ENCODE measurements around the gene POLE.
"Not testable (repeated sequence)": the region's sequence is repeated elsewhere in the genome, so short reads cannot be mapped to it uniquely, and the experiment has no call there.

Gene POLE

DNA sequence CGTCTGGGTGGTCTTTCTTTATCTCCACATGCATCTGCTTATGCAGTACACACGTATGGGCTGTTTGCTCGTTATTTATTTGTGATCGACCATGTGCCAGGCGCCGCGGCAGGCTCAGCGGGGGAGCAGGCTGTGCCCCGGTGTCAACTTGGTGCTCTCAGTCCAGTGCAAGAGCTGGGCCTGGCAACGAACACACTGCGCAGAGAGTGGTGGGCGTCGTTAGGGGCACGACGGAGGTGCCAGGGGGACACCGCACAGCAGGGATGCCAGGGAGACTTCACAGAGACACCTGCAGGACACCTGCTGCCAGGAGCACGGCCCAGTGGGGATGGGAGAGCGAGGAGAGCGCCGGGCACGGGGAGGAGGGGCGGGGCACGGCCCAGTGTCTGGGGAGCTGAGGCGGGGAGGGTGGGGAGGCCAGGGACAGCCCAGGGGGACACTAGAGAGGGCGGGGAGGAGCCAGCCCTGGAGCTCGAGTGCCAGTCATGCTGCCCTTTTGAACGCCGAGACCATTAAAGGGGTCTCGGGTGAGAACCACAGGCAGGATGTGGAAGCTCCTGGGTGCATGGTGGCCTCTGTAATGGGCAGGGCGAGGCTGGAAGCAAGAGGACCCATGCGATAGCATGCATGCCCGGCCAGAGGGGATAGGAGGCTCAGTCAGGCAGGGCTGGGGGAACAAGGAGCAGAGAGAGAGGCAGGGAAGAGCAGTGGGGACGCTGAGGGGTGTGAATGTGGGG, 76.1 kb downstream of the POLE start:
- no peak for DNase-seq

DNA sequence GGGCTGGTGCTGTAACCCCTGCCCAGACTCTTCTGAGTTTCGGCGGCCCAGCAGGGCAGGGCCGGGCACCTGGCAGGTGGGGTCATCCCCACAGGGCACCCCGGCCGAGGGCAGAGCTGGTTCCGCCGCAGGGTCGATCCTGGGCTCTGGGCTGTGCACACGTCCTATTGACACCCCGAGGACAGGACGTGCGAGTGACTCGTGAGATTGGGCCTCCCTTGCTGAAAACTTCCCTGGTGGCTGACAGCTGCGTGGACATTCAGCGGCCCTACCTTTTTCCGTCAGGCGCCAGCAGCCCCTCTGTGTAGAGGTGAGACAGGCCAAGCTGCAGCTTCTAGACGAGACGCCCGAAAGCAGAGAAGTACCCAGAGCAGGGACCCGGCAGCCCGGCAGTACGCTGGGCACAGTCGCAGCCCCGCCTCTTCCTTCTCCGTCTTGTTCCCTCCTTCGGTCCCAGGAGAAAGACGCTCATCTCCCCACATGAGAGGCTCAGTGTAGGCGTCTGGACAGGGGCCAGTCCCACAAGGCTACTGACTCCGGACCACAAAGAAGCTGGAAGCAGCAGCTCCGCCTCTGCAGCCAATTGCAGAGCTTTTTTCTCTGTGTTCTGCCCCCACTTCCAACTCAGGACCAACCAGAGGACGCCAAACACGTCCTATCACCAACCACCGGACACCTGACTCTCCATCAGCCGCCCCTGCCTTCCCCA, 76.9 kb downstream of the POLE start, which contains the start of gene LRCOL1:
Gene LRCOL1 (minus strand): TSS at position 532 of the 709 bp plus-strand sequence. CDS start 4,331 bp downstream, outside the sequence.
- no peak for DNase-seq

DNA sequence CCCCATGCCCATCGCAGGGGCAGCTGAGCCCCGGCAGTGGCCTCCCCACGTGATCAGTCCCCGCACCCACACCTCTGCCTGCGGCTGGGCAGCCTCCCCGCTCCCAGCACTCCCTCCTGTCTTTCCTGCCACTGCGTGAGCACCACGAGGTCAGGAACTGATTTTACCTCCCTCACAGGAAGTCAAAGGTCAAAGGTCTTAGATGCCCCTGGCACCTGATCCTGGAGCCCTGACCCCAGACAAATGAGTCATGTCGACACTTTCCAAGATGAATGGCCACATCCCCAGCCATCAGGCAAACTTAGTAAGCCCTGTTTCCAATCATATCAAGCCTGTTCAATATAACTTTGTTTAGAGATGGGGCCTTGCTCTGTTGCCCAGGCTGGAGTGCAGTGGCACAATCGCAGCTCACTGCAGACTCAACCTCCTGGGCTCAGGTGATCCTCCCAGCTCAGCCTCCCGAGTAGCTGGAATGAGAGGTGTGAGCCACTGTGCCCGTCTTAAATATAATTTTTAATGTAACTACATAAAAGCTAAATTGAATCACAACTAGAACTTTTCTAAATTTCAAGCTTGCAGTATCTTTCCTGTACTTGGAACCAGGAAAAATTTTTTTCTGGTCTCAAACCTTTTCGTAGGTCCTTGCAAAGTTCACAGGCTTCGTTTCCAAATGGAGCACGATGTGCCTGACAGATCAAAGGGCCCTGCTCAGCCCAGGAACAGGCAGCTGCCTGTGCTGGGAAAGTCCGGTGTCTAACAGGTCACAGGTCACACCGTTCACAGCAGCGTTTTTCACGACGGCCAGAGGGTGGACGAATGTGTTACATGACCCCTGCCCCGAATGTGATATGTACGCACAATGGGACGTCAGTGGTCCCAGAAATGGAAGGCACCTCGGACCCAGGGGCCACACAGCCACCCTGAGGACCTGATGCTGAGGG, 78.6 kb downstream of the POLE start:
- no peak for DNase-seq

DNA sequence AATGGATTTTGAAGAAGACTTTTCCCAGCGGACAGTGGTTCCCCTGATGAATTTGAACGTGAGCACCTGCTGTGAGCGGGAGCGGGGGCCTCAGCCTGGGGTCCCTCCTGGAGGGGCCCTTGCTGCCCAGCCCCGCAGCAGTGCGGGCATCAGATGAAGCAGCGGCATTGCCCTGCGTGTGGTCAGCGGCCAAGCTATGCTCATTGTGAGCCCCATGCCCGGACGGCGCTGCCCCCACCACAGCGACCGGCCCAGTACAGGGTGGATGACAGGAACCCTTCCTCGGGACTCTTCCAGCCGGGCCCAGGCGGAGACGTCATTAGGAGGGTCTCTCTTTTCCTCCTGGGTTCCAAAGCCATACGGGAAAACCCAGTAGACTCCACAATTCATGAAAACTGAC, 80.2 kb downstream of the POLE start:
- no peak for DNase-seq

DNA sequence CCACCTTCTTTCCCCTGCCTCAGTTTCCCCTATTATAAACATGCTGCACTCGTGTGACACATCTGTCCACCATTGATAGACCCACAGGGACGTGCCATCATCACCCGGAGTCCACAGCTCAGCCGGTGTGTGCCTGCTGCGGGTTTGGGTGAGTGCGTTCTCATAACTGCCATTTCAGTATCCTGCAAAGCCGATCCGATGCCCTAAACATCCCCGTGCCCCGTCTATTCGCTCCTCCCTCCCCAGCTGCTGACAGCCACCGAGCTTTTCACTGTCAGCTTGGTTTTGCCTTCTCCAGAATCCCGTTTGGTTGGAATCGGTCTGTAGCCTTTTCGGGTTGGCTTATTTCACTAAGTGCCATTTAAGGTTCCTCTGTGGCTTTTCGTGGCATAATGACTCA, 80.7 kb downstream of the POLE start:
- no peak for DNase-seq

DNA sequence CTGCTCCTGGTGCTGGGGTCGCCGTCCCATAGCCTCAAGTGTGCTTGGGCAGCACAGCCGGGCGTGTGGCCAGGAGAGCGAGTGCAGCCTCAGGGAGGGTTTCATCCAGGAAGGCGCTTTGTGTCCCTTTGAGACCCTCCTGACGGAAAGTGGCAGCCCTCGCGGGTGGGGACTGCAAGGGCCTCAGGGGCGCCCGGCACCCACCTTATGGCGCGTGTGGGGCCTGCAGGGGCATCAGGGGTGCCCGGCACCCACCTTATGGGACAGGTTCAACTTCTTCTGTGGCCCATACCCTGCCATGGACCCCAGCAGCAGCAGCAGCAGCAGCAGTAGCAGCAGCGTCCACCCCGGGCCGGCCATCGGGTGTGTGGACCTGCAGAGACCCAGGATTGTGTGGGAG, 81.2 kb downstream of the POLE start:
- no peak for DNase-seq

DNA sequence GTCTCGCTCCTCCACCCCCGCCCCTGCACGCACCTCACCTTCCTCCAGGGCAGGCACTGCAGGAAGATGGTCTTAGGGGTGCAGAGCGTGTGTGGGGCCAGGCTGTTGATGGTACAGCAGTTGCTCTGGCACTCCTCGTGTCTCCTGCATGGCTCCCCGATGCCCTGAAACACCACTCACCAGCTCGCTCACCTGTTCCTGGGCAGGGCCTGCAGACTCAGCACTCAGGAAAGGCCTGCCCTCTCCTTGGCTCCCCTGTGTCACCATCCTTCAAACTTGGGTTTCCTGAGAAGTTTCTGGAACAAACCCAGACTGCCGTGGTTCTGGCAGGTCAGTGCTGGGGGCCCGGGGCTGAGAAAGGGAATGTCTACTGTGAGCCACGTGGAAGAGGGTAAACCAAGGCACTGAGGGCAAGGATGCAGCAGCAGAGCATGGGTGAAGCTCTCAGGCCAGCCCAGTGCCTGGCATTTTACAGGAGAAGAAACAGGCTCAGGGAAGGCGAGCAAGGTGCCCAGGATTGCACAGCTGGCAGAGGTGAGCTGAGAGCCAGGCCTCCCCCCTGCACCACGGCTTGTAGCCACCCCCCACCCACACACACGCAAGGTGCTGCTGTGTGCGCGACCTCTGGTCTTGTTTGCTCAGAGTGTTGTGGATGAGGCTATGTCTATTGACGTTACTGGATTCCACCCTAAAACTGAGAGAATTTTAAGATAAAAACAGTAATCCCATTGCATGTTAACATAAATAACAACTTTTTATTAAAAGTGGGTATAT, 82.3 kb downstream of the POLE start:
- DNase-seq, result no peak

DNA sequence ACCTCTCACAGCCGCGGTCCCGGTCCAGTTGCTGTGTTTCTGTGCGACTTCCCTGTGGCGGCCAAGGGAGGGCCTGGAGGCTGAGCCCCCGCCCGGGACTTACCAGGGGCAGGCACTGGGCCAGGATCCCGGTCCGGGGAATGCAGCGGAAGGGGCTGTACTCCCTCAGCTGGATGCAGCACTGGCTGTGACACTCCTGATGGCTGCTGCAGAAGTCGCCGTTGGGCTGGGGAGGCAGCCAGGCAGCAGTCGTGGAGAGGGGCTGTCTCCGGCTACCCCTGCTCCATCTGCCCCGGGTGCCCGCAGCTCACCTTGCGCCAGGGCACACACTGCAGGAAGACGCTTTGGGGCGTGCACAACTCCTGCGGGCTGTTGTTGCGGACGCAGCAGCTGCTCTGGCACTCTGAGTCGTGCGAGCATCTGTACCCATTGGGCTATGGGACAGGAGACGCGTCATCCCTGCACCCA, 83.0 kb downstream of the POLE start:
- DNase-seq, result no peak

DNA sequence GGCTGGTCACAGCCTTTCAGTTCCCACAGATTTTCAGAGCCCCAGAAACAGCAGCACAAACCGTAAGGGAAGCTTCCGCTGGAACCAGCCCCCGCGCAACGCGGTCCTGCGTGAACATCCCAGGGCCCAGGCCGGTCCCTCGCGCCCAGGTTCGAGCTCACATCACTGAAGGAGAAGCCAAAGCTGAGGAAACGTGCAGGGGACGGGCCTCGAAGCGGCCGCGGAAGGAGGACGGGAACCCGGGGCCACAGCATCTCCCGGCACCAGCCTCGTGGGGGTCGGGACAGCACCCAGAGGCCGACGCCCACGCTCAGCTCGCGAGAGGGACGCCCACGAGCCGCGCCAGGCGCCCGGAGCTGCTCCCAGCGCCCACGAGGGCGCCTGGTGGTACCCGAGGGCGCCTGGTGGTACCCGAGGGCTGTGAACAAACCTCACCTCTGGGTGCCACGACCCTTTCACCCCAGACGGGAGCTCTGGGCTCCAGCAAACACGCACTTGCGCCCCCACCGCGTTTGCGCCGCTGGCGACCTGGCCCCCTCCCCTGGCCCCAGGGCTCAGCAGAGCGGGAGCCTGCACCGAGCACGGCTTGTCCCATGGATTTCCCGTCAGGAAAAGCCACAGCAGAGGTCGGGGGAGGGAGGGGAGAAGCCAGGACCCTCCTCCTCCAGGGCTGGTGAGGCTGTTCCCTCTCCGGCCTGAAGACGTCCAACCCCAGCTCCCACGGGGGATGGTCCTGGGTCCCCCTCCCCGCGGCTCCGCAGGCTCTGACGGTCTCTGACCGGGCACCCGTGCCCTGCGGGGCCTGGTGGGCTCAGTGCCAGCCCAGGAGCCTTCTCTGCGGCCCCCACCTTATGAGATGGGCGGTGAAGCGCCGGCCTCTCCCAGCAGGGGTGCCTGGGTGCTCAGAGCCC, 83.6 kb downstream of the POLE start:
- DNase-seq, result no peak

DNA sequence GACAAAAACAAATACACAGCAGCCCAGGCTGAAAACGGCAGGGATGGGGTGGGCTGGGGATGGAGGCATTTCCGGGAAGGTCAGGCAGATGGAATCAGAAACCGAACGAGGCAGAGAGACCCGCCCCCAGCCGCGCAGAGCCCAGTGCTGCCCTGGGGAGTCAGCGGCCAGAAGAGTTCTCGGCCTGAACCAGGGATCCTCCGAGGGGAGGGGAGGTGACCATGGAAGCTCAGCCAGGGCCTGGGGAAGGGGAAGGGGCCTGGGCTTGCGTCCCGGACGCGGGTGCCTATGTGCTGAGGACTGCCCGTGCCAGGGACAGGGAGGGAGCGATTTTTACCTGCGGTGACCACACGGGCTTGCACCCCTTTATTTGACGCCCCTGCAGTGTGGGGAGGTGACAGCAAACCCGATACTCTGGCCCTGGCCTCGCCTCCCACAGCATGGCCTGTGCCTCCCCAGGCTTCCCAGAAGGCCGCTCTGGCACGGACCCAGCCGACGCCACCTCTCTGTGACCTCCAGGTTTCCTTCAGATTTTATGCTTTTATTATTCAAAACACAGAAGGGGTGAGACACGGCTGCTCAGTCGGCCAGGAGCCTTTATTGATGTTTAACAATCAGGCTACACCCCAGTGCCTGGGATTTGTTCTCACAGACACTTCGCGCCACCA, 84.4 kb downstream of the POLE start:
- no peak for DNase-seq

DNA sequence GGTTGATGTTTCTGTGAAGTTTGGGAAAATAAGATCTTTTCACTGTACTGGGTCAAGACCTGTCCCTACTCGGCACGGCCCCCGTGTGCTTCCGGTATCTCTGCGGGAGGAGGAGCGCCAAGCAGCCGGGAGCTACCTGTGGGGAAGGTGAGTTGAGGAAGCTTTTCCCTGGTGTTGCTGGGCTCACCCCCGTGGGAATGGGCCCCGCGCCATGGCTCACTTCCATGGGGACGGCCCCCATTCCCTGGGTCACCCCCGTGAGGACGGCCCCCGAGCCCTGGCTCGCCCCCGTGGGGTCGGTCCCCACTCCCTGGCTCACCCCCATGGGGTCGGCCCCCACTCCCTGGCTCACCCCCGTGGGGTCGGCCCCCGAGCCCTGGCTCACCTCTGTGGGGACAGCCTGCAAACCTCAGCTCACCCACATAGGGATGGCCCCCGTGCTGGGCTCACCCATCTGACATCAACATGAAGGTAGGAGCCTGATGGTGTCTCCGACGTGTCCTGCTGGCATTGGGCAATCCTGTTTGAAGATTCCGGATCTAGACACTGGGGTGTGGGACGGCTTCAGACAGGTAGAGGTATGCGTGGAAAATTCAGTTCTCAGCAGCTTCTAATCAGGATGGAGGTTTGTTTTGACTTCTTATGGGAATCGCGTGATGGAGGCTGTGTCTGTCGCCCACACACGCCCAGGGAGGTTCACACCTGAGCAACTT, 85.8 kb downstream of the POLE start:
- no peak for DNase-seq

DNA sequence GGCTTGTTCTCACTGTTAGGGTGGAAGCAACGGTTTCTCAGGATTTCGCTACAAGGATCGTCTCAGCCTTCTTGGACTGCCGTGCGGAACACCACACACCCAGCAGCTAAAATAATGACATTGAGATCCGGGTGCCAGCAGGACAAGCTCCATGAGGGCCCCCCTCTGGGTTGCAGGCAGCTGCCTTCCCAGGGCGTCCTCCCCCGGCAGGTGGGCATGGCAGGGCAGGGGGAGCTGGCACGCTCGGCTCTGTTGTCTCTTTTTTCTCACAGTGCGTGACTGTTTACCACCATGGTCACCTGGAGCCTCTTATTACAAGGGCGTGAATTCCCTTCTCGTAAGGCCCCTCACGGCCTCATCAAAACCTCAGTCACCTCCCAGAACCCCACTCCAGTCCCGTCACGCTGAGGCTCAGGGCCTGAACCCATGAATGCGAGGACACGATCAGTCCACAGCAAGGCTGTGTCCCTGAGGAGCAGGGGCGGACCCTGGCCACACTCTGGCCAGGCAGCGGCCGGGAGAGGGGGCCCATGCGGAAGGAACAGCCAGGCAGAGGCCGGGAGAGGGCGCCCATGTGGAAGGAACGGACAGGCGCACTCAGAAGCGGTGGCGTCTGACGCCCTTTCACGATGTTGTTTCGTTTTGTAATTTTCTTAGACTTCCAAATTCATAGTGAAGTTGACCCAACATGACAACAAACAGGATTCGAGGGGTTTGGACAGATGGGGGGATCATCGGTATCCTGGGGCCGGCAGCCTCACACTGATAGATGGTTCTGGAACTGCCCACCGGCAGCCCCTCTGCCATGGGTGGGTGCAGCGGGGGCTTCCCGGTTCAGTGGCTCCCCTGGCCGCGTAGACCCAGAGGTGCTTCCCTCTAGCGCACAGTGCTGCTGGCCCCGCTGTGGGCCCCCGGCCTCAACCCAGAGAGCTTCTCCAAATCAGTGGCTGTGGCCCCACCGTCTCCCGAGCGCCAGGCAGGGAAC, 86.8 kb downstream of the POLE start:
- peak; percentile 71 to 81 for DNase-seq

DNA sequence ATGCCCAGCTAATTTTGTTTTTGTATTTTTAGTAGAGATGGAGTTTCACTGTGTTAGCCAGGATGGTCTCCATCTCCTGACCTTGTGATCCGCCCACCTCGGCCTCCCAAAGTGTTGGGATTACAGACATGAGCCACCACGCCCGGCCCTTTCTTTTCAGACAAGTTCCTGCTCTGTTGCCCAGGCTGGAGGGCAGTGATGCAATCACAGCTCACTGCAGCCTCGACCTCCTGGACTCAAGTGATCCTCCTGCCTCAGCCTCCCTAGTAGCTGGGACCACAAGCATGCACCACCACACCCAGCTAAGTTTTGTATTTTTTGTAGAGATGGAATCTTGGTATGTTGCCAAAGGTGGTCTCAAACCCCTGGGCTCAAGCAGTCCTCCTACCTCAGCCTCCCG, 87.6 kb downstream of the POLE start:
- not testable (repeated sequence) for DNase-seq

DNA sequence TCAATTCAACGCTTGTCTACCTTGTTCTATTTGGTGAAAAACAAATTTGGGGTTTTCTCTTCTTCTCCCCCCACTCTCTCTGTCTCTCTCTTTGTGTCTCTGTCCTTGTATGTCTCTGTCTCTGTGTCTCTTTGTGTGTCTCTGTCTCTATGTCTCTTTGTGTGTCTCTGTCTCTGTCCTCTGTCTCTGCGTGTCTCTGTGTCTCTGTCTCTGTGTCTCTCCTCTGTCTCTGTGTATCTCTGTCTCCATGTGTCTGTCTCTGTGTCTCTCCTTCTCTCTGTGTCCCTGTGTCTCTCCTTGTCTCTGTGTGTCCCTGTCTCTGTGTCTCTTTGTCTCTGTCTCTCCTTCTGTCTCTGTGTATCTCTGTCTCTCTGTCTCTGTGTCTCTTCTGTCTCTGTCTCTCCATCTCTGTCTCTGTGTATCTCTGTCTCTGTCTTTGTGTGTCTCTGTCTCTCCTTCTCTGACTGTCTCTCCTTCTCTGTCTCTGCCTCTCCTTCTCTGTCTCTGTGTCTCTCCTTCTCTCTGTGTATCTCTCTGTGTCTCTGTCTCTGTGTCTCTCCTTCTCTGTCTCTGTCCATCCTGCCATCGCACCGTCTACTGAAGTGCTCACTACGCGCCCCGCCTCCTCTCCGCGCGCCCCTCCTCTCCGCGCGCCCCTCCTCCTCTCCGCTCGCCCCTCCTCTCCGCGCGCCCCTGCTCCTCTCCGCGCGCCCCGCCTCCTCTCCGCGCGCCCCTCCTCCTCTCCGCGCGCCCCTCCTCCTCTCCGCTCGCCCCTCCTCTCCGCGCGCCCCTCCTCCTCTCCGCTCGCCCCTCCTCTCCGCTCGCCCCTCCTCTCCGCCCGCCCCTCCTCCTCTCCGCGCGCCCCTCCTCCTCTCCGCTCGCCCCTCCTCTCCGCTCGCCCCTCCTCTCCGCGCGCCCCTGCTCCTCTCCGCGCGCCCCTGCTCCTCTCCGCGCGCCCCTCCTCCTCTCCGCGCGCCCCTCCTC, 89.5 kb downstream of the POLE start:
- DNase-seq, result peak; percentile 55

DNA sequence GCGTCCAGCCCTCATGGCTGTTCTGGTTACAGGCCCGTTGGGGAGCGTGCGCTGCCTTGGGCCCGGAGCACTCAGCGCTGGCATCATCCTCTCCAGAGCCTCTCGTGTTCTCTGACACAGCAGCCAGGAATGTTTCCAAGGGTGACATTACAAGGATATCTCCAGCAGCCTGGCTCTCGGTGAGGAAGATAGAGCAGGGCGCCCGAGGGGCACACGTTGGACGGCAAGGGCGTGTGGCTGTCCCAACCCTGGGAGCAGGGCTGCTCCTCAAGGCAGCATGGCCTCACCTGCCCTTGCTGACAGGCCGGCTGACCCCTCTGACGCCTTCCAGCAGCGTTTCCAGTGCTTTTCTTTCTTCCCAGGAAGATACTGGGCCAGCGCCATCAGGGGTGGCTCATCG, 91.1 kb downstream of the POLE start:
- no peak for DNase-seq

DNA sequence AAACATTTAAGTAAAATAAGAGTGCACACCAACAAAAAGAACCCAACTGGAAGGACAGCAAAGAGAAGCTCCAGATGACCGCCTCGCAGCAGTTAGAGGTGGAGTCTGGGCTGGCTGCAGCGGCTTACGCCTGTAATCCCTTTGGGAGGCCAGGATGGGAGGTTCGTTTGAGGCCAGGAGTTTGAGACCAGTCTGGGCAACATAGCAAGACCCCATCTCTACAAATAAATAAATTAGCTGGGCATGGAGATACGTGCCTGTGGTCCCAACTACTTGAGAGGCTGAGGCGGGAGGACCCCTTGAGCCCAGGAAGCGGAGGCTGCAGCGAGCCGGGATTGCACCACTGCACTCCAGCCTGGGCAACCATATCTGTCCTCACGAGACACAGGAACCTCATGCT, 92.0 kb downstream of the POLE start:
- DNase-seq, result no peak

DNA sequence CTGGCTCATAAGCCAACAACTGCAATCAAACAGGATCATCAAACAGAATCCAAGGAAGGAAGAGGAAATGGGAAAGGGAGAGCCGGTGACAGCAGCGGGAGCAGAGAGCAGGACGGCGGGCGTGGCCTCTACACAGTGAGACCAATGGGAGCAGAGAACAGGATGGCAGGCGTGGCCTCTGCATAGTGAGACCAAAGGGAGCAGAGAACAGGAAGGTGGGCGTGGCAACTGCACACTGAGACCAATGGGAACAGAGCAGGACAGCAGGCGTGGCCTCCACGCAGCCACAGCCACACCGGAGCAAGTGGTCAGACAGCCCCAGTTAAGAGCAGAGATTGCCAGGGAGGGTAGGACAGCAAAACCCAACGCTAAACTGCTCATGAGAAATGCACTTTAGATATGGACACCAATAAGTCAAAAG, 93.2 kb downstream of the POLE start:
- DNase-seq, result peak; percentile 98 to 99

All from NCI-H2081 (cell line).